Inferior parietal cortex (tissue), 1 donor: ENCODE measurements around the gene HACL1.
"Not testable (repeated sequence)": the region's sequence is repeated elsewhere in the genome, so short reads cannot be mapped to it uniquely, and the experiment has no call there.

ENCODE experiments used
- DNase-seq: peaks from one replicate; pipeline ENCODE4 v3.0.0-alpha.2; 2016; ENCODE audit errors: extremely low spot score

The HACL1 gene

DNA sequence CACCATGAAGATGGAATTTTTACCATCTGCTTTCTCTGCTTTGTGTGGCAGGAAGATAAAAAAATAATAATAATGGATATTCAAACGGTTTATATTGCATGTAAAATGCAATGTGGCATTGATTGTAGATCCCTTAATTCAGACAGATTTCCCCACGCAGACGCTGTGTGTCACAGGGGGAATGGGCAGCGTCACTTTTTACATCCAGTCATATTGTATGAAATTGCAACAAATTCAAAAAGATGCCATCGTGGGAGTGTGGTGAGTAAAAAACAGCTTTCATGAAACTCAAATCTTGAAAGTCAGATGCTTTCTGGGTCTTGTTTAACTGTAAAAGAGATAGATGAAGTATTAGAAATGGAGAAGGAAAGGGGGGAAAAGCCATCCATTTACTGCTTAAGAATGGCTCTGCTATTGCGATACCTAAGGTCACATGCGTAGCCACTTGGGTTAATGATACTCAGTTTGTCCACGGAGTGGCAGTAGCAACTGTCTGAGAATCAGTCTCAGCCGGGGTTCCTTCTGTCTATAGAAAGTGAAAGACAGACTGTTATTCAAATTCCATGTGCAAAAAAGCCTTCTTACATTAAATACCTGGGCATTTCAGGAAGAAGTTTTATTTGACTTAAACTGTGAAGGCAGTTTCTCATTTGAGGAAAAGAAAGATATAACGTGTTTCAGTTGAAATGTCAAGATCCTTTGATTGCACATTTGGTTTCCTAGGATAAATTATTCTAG, 28.7 kb upstream of the HACL1 start:
- DNase-seq: peak; percentile 93

DNA sequence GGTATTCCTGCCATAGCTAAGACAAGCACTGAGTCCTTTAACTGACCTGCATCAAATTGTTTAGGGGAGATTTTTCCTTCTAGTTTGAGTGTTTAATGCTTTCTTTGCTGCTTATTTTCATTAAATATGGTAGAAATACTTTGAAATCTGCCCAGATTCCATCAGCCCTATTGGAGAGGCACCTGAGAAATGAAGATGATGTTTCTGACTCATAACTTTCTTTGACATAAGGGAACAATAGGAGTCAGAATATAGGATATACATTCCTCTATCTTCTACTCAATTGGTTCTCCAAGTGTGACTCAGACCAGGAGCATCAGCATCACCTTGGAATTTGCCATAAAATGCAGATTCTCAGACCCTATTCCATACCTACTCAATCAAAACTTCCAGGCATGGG, 27.6 kb upstream of the HACL1 start:
- DNase-seq: no peak

DNA sequence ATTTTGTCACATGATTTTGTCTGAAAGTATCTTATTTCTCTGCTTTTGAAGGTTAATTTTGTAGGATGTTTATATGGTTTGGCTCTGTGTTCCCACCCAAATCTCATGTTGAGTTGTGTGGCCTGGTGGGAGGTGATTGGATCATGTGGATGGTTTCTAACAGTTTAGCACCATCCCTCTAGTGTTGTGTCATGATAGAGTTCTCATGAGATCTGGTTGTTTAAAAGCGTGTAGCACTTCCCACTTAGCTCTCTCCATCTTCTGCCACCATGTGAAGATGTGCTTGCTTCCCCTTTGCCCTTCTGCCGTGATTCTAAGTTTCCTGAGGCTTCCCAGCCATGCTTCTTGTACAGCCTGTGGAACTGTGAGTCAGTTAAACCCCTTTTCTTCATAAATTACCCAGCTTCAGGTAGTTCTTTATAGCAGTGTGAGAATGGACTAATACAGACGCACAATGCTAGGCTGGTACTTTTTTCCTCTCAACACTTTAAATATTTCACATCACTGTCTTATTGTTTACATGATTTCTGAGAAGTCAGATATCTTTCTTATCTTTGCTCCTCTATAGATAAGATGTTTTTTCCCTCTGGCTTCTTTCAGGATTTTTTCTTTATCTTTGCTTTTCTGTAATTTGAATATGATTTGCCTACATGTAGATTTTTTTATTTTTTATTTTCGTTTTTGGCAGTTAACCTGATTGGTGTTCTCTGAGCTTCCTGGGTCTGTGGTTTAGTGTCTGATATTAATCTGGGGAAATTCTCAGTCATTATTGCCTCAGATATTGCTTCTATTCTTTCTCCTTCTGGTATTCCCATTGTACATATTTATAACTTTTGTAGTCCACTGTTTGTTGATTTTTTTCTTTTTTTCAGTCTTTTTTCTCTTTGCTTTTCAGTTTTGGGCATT, 22.4 kb upstream of the HACL1 start:
- no peak for DNase-seq

DNA sequence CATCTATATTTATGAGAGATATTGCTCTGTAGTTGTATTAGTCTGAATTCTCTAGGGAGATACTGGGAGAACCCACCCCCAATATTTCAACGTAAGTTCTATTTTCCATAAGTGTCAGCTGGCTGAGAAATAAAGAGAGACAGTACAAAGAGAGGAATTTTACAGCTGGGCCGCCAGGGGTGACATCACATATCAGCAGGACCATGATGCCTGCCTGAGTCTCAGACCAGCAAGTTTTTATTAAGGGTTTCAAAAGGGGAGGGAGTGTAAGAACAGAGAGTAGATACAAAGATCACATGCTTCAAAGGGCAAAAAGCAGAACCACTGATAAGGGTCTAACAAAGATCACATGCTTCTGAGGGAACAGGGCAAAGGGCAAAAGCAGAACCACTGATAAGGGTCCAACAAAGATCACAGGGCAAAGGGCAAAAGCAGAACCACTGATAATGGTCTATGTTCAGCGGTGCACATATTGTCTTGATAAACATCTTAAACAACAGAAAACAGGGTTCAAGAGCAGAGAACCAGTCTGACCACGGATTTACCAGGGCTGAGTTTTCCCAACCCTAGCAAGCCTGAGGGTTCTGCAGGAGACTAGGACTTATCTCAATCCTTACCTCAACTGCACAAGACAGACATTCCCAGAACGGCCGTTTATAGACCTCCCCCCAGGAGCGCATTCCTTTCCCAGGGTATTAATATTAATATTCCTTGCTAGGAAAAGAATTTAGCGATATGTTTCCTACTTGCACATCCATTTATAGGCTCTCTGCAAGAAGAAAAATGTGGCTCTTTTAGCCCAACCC, 18.5 kb upstream of the HACL1 start:
- DNase-seq: not testable (repeated sequence)

DNA sequence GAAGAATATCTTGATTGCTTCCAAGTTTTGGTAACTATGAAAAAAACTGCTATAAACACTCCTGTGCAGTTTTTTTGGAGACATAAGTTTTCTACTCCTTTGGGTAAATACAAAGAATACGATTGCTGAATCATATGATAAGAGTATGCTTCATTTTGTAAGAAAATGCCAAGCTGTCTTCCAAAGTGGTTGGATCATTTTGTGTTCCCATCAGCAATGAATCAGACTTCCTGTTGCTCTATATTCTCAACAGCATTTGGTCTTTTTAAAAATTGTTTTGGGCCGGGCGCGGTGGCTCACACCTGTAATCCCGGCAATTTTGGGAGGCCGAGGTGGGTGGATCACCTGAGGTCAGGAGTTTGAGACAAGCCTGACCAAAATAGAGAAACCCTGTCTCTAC, 14.7 kb upstream of the HACL1 start:
- DNase-seq: no peak

DNA sequence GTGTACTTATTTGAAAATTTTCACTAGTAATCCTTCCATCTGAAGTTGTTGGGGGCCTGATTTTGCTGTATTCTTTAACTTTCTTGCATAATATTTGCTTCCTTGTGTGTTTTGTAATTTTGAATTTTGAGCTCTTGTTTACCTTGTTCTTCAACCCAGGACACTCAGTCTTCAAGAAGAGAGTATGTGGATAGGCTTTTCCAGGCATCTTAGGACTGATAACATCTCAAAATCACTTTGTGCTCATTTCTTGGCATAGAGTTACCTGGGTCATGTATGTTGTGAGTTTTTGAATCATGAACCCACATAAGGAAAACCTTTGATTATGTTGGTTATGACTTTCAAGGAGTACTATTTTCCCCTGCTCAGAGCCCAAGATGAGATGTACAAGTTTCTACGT, 13.6 kb upstream of the HACL1 start:
- DNase-seq: no peak

DNA sequence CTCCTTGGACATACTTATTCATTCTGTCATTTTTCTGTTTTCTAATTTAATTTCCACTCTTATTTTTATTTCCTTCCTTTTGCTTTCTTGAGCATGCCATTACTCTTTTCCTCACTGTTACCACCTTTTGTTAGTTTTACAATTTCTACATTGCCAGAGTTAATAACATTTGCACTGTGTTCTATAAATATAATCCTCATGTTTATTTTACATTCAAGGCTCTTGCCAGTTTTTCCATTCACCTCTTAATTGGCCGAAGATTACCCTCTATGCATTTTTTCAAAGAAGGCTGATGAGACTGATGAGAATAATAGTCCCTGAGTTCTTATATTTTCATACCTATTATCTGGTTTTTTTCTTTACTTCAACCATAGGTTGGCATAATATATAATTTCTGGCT, 10.6 kb upstream of the HACL1 start:
- no peak for DNase-seq

DNA sequence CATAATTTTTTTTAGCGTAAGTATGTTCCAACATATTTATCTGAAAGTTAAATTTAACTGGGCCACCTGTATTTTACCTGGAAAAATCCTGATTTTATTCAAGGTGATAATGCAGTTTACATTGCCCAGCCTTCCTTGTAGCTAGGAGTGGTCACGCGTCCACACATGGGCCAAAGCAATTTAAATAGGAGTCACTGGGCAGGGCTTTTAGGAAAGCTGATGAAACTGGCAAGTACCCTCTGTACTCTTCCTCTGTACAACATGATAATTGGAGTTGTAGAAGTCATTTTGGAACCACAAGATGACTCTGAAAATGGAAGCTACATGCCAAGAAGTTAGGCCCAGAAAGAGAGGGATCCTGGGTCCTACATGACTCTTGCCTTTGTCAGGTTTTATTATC, 9.6 kb upstream of the HACL1 start:
- no peak for DNase-seq

DNA sequence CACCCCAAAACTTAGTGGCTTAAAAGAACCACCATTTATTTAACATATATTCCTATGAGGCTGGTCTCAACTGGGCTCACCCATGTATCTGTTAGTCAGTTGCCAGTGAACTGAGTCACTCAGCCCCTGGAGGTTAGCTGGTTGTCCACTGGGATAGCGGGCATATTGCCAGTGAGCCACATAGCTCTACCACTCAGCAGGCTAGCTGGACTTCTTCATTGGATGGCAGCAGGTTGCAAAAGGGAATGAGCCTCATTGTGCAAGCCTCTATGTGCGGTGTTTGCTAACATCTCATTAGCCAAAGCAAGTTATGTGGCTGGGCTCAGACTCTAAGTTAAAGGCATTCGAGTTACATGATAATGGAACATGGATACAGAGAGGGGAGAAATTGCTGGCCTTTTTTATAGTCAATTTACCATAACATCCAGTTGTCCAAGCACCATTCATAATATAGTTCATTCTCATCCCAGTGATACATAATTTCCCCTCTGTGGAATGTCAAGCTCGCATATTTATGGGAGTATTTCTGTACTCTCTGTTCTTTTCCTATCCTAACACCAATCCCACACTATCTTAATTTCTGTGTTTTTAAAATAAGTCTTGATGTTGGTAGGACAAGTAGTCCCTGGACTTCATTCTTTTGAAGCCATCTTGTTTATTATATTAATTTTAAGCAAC, 8.9 kb upstream of the HACL1 start:
- no peak for DNase-seq

DNA sequence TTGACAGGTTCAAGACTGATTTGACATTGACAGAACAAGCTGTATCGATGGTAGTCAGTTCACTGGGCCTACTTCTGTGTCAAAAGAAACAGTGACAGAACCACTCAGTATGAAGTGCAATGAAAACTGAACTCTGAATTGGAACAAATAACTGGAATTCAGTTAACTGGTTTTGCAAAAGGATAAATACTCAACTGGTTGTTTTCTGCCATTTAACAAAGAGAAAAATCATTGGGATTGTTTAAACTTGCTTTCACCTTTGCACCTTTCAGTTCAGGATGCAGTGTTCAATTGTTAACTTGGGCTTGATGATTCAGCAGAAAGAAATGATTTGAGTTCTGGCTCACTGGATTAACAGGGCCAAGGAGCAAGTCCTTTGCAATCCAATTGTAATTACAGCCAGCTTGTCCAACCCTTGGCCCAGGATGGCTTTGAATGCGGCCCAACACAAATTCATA, 5.1 kb upstream of the HACL1 start:
- DNase-seq: no peak

DNA sequence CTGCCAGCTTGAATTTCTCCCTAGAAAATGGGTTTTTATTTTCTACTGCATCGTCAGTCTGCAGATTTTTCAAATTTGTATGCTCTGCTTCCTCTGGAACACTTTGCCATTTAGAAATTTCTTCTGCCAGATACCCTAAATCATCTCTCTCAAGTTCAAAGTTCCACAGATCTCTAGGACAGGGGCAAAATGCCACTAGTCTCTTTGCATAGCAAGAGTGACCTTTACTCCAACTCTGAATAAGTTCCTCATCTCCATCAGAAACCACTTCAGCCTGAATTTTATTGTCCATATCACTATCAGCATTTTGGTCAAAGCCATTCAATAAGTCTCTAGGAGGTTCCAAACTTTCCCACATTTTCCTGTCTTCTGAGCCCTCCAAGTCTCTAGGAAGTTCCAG, 3.2 kb upstream of the HACL1 start:
- DNase-seq: not testable (repeated sequence)

DNA sequence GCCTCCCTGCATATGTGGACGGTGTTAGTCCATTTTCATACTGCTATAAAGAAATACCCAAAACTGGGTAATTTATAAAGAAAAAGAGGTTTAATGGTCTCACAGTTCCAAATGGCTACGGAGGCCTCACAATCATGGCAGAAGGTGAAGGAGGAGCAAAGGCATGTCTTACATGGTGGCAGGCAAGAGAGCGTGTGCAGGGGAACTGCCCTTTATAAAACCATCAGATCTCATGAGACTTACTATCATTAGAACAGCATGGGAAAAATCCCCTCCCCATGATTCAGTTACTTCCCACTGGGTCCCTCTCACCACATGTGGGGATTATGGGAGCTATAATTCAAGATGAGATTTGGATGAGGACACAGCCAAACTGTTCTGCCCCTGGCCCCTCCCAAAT, 1.4 kb upstream of the HACL1 start:
- not testable (repeated sequence) for DNase-seq

DNA sequence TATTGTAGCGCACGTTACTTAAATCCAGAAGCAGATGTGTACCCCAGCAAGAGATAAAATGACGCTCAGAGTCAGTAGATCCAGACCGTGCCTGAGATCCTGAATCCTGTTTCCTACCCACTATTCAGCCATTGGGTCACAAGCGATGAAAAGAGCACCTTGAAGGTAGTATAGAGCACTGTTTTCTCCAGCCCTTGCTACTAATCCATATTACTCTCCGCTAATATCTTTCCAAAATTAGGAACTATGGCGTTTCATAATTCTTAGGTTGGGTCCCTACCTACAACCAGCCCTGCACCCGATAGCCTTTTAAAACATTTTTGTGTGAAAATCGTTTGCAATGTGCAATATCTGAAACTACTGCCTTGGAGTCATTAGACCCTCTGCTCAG, 772 bp upstream of the HACL1 start:
- DNase-seq: no peak

DNA sequence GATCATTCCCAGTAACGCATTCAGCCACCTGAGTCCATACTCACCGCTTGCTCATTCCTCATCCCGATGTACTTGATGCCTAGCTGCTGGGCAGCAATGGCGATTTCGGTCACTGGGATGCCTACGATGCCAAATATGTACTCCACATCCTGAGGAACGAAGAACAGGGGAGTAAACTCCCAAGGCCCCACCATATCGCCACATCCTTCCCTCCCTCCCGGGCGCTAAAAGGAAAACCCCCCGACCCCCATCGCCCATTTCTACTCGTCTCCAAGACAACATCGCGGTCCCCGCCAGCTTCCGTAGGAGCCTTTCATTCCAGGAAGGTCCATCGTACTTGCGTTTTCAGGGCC, 347 bp downstream of the HACL1 start:
- no peak for DNase-seq

DNA sequence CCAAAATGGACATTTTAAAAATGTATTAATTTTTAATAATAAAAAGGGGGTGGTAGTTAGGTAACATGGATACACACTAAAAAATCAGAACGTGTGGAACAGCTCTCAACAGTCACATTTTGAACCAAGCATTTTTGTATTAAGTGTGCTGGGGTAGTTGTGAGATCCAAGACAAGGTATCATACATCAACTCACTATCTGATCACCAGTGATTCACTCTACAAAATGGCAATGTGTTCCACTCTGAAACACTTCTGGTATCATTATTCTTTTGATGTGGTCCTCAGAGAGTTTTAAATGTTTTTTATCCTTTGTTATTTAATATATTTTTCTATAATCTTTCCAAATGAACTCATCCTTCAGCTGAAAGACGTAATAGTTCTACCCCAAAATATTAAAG, 5.4 kb downstream of the HACL1 start:
- no peak for DNase-seq

DNA sequence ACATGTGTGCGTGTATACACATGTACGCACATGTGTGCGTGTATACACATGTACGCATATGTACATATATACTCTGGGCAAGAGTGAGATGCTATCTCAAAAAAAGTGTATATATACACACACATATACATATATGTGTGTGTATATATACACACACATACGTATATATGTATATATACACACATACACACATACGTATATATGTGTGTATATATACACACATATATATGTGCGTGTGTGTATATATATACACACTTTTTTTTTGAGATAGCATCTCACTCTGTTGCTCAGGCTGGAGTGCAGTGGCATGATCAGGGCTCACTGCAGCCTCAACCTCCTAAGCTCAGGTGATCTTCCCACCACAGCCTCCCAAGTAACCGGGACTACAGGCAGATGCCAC, 8.4 kb downstream of the HACL1 start:
- DNase-seq: no peak

DNA sequence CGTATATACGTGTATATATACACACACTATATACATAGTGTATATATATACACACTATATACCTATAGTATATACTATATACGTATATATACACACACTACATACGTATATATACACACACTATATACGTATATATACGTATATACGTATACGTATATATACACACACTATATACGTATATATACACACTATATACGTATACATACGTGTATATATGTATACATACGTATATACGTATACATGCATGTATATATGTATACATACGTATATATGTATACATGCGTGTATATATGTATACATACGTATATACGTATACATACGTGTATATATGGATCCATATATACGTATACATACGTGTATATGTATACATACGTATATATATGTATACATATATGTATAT, 9.4 kb downstream of the HACL1 start:
- DNase-seq: no peak

DNA sequence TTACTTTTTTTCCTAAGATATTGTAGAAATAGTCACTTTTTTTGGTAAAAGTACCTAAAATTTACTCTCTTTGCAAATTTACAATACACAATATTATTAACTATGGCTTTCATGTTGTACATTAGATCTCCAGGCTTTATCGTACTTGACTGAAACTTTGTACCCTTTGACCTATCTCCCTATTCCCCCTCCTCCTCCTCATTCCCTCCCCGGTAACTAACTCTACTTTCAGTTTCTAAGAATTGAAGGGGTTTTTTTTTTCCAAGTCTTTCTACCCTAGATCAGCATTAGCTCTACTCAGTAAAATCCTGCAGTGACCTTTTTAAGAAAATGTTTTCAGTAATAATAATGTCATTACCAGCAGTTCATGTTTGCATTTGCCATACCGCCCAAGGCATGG, 10.1 kb downstream of the HACL1 start:
- DNase-seq: no peak

DNA sequence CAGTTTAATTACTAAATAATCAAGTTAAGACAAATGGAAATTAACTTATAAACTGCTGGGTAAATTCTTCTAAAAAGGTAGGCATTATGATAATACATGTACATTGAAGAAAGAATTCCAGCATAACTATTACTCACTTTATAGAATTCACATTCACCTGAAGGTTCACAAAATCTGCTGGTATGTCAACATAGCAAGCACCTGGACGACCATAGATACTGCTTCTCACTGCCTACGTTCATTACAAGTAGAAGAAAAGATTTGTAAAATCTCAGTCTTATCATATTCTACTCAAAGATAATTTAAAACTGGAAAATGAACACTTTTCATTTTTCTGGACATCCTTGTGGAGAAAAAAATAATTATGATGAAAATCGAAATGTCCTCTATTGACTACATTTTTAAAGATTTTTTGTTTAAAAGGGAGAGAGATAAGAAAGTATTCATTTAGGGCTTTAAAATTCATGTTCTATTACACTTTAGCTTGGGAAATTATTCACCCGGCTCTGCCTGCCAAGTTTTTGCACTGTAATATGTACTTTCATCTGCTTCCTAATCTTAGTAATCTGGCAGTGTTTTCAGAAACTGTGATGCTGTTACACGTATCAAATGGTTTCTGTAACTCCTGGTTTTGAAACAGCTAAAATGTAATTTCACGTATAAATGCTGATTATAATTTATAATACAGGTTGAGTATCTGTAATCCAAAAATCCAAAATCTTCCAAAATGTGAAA, 16.1 kb downstream of the HACL1 start:
- no peak for DNase-seq

DNA sequence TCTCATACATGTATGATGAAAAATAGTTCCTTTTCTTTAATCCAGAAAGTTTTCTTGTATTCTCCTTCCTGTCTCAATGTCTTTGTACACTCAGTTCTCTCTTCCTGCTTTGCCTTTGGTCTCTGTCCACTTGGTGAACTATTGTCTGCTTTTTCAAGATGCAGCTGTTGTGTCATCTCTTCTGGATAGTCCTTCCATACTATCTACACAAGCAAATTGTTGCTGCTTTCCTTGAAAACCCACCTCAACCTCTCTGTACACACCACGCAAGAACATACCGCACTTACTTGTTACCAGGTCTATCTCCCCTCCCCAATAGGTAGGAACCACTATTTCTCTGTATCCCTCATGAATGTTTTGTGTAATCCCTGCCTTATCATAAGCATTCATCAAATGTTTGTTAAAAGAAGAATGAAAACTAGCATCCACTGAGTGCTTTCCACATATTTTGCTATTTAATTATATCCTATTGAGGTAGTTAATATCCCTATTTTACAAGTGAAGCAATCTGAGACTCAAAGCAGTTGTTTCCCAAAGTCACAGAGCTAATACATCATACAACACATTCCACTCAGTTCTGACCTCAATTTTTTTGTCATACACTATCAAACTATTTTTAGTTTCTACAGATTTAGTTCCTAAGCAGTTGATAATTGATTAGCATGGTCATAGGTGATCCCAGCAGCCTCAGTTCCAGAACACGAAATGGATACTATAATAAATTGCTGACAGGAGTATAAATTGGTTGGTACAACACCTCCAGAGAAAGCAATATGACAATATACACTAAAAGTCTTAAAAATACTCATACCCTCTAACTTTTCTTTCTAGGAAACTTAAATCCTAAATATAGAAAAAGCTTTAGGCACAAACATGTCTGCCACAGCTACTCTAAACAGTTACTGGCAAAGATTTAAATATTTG, 19.6 kb downstream of the HACL1 start:
- DNase-seq: no peak
